HG02938 (cell line): ENCODE results near the gene RPL10.
"Not testable (repeated sequence)": the region's sequence is repeated elsewhere in the genome, so short reads cannot be mapped to it uniquely, and the experiment has no call there.

ENCODE experiments used
- ATAC-seq: cut with Tn5 transposase; IDR thresholded peaks from one replicate; pipeline ENCODE4 v1.9.1; 2021; ENCODE audit warnings: mild to moderate bottlenecking, moderate library complexity; ENCODE audit not compliant: unreplicated experiment

RPL10 gene

GRCh38 chrX:154399527-154400368 lies 1.6 kb downstream of the RPL10 start:
- ATAC-seq: no peak

GRCh38 chrX:154400369-154400817 lies 2.2 kb downstream of the RPL10 start:
- not testable (repeated sequence) for ATAC-seq

GRCh38 chrX:154401045-154401799 lies 3.0 kb downstream of the RPL10 start:
- ATAC-seq: no peak

- ATAC-seq: no peak
Observed at GRCh38 chrX:154401918-154402621, 3.9 kb downstream of the RPL10 start.

- no peak for ATAC-seq
Observed at GRCh38 chrX:154402622-154403127, 4.5 kb downstream of the RPL10 start.

DNA sequence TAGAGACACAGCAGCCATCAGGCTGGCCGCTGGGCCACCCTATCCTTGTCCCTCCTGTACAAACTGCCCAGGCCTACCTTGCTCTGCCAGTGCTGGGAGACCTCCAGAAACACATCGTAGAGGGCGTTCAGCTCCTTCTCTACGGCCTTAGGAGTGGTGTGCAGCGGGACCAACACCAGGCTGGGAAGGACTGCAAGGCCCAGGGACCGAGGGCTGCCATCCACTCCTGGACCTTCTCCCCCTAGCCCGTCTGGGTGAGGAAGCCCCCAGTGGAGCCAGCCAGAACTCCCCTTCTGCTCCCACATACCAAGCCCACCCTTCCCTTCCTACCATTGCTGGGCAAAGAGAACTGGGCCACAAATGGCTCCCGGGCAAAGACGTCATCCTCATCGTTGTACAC lies 5.0 kb downstream of the RPL10 start:
- no peak for ATAC-seq

- ATAC-seq: no peak
Observed at GRCh38 chrX:154403858-154404257, 5.7 kb downstream of the RPL10 start.

GRCh38 chrX:154404625-154405192 lies 6.5 kb downstream of the RPL10 start:
- ATAC-seq: no peak

GRCh38 chrX:154408659-154409221 lies 10.6 kb downstream of the RPL10 start:
- no peak for ATAC-seq

GRCh38 chrX:154409222-154409871 lies 11.2 kb downstream of the RPL10 start, which contains the start of gene DNASE1L1:
TSS of gene DNASE1L1 (minus strand) at chrX:154409254. CDS start at chrX:154405568, 3,686 bp downstream.
- no peak for ATAC-seq

GRCh38 chrX:154411981-154412340 lies 13.8 kb downstream of the RPL10 start:
- ATAC-seq: peak; percentile 58

DNA sequence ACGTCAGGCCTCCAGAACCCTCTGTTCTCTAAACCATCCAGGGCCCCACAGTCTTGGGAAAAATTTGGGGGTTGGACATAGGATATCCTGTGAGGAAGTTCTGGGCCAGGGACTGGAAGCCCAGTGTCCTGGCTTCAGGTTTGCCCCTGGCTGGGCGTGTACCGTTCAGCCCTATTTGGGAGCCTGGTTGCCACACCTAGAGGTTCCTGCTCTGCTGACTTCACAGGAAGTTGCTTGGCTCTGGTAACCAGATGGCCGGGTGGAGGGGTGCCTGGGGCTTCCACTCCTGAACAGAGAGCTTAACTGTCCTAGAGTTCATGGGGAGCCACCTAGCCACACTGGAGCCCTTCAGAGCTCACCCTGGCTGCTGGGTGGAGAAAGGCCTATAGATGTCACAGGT lies 14.3 kb downstream of the RPL10 start:
- no peak for ATAC-seq

DNA sequence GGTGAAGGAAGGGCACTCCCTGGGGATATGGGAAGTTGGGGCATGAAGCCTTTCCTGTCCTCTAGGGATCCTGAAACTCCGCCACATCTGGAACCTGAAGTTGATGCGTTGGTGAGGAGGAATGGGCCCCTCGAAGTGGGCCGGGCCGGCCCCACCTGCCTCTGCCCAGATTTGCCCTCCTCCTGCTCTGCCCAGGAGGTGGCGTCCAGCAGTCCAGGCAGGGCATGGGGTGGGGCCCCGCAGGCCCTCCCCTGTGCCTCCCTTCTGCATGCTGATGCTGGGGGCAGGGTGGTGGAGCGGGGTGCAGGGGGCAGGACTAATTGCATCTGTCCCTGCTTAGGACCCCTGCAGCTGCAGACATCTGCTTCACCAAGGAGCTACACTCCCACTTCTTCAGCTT lies 15.0 kb downstream of the RPL10 start:
- no peak for ATAC-seq

GRCh38 chrX:154417157-154417556 lies 19.0 kb downstream of the RPL10 start:
- ATAC-seq: no peak

DNA sequence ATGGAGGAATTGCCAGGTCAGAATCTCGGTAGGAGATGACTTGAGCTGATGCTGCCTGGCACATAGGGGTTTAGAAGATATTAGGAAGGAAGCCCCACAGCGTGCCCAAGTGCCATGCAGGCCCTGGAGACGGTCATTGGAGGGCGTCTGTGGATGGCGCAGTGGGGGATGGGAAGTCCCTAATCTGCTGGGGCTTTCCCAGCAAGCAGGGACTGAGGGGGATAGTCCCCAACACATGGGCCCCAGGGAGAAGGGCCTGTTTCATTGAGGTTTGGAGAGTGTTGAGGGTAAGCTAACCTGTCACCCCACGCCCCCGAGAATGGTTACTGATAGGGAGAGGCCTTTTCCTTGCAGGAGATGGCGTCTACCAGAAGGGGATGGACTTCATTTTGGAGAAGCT lies 21.0 kb downstream of the RPL10 start:
- no peak for ATAC-seq

- ATAC-seq: no peak
Observed at GRCh38 chrX:154419688-154420401, 21.7 kb downstream of the RPL10 start.

GRCh38 chrX:154420402-154420756 lies 22.2 kb downstream of the RPL10 start:
- no peak for ATAC-seq

- no peak for ATAC-seq
Observed at GRCh38 chrX:154426916-154427770, 29.0 kb downstream of the RPL10 start.
